Fibroblast of lung (primary cell): ENCODE results near the gene KIAA1549. TPM values are rescaled to one million over a fixed set of nuclear protein-coding genes. Genes with fewer than 3 reads are reported as not detected.

Source experiments
- DNase-seq, 2 donors: peaks; one replicate each; pipeline versions ENCODE4 v3.0.0 to v3.0.0-alpha.2; 2010; ENCODE audit warnings: low read depth in 2 of 2
- H2AFZ ChIP-seq: 2 replicates; pipeline ENCODE4 v1.5.1; 2012; ENCODE audit warnings: low read length, control low read depth, inconsistent platforms
- H3K27ac ChIP-seq: 2 replicates; pipeline ENCODE4 v1.5.1; 2011; ENCODE audit warnings: low read length, control low read depth; ENCODE audit not compliant: insufficient read depth
- H3K27me3 ChIP-seq: 2 replicates; pipeline ENCODE4 v1.5.1; 2011; ENCODE audit warnings: mild to moderate bottlenecking, low read length; ENCODE audit not compliant: control insufficient read depth, insufficient read depth
- H3K36me3 ChIP-seq: 2 replicates; pipeline ENCODE4 v1.5.1; 2011; ENCODE audit warnings: low read length; ENCODE audit not compliant: control insufficient read depth, insufficient read depth
- H3K4me1 ChIP-seq: 2 replicates; pipeline ENCODE4 v1.5.1; 2011; ENCODE audit warnings: low read length; ENCODE audit not compliant: control insufficient read depth, insufficient read depth; ENCODE audit errors: extremely low read depth
- H3K4me2 ChIP-seq: 2 replicates; pipeline ENCODE4 v1.5.1; 2011; ENCODE audit warnings: low read length, control low read depth; ENCODE audit not compliant: insufficient read depth; ENCODE audit errors: extremely low read depth
- H3K4me3 ChIP-seq, 4 experiments: fragments of 200-600 bp in 1 of 4; sonication (generic) in 1 of 4; replicated peaks in 1 of 4; 2 replicates each; pipeline ENCODE4 v1.5.1; 2011 to 2016; ENCODE audit warnings: low read length in 4 of 4, low read depth in 3 of 4, mild to moderate bottlenecking in 3 of 4, control low read depth in 2 of 4, inconsistent platforms in 1 of 4, mixed read lengths in 1 of 4; ENCODE audit not compliant: insufficient read depth in 1 of 4; ENCODE audit errors: control extremely low read depth in 1 of 4
- H3K79me2 ChIP-seq: 2 replicates; pipeline ENCODE4 v1.5.1; 2012; ENCODE audit warnings: mild to moderate bottlenecking, low read length, inconsistent platforms; ENCODE audit not compliant: control insufficient read depth, insufficient read depth
- H3K9ac ChIP-seq: 2 replicates; pipeline ENCODE4 v1.5.1; 2011; ENCODE audit warnings: mild to moderate bottlenecking, low read length, control low read depth; ENCODE audit not compliant: insufficient read depth
- H3K9me3 ChIP-seq: 2 replicates; pipeline ENCODE4 v1.5.1; 2012; ENCODE audit warnings: low read depth, low read length; ENCODE audit not compliant: control insufficient read depth, insufficient read depth
- H4K20me1 ChIP-seq: 2 replicates; pipeline ENCODE4 v1.5.1; 2011; ENCODE audit warnings: low read length; ENCODE audit not compliant: control insufficient read depth, insufficient read depth; ENCODE audit errors: extremely low read depth
- CTCF ChIP-seq, 2 donors: IDR thresholded peaks in 1 of 2; conservative IDR thresholded peaks in 1 of 2; 1 replicate in 1 of 2; 2 replicates in 1 of 2; pipeline ENCODE4 v1.5.1; 2011 to 2012; ENCODE audit warnings: low read length in 2 of 2, control low read depth in 1 of 2, inconsistent platforms in 1 of 2, low read depth in 1 of 2, mild to moderate bottlenecking in 1 of 2
- EZH2 ChIP-seq: IDR thresholded peaks from 2 replicates; pipeline ENCODE4 v1.5.1; 2012; ENCODE audit warnings: low read length, control low read depth, mild to moderate bottlenecking; ENCODE audit errors: missing control alignments
- polyA plus RNA-seq, 2 donors: library from polyadenylated mRNA; depleted of rRNA in 1 of 2; stranded (reverse) in 1 of 2; unstranded in 1 of 2; fragments of >200 nt; gene quantifications; 2 replicates each; pipeline ENCODE4 v1.2.1, GENCODE V29; 2011 to 2012; ENCODE audit warnings: missing spikeins in 1 of 2
- total RNA-seq: library from RNA; depleted of rRNA; stranded (reverse); fragments of >200 nt; gene quantifications from 2 replicates; pipeline ENCODE4 v1.2.1, GENCODE V29; 2014

Gene KIAA1549
- total and polyA plus RNA-seq, 2 donors (not counting 1 experiment from before 2014, with no cell fraction given) = 0.48 to 0.66 TPM

DNA sequence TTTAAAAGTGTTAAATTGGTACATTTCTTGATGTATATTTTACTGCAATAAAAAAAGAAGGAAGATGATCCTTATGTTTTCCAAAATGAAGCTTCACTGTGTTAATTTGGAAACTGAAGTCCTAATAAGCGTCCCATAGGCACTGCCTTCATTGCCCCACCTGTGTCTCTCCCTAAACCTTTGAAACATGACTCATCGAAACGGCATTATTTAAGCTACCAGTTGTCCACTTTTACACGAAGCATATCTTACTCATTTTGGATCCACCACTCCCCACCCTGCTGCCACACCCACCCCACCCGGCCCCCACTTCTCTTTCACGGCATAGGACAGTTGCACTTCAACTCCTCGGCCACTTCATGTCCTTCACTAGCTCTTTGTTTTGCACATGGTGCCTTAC, 85.5 kb downstream of the KIAA1549 start:
- Histone ChIP-seq H3K27ac (no peak overlapping the region), H3K79me2 (no peaks in the 10 kb centered on the region), H2AFZ (no peak overlapping the region), H4K20me1 (no peaks in the 10 kb centered on the region), H3K36me3 (no peaks in the 10 kb centered on the region), H3K4me1 (no peaks in the 10 kb centered on the region), H3K27me3 (no peaks in the 10 kb centered on the region), H3K4me3 (no peak overlapping the region), H3K9ac (no peak overlapping the region), H3K4me2 (no peak overlapping the region), H3K9me3 (no peaks in the 10 kb centered on the region)
- no peak for TF ChIP-seq EZH2
- TF ChIP-seq CTCF (conservative IDR thresholded peaks at IDR 0.05 in 1 of 2, IDR thresholded peaks at IDR 0.05 in 1 of 2; ENCODE audit: low read depth in 1 of 2, low read length in 2 of 2) = no peak
- no peak for DNase-seq

DNA sequence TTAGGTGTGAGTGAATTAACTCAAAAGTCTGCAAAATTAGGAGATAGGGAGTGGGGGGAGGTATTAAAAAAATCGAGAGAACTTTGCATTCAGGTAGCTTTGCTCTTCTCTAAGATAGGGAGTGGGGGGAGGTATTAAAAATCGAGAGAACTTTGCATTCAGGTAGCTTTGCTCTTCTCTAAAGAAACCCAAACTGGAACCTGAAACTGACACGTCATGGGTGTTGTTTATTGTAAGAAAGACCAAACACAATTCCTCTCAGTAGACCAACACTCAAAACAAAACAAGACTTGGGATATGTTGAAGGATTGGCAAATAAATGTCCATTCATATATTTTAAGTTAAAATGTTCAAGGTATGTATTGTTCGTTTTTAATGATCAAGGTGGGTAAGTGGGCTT, 87.9 kb downstream of the KIAA1549 start:
- no peaks in the 10 kb centered on the region for H3K4me1 ChIP-seq
- no peak overlapping the region for H3K27ac ChIP-seq
- TF ChIP-seq CTCF (conservative IDR thresholded peaks at IDR 0.05 in 1 of 2, IDR thresholded peaks at IDR 0.05 in 1 of 2; ENCODE audit: low read depth in 1 of 2, low read length in 2 of 2) (no peak), EZH2 (no peak)
- no peak overlapping the region for H3K4me3 ChIP-seq
- H3K27me3 ChIP-seq = no peaks in the 10 kb centered on the region
- H3K9ac ChIP-seq = no peak overlapping the region
- no peak for DNase-seq
- H2AFZ ChIP-seq = no peak overlapping the region
- H3K79me2 ChIP-seq = no peaks in the 10 kb centered on the region
- H3K9me3 ChIP-seq = no peaks in the 10 kb centered on the region
- no peak overlapping the region for H3K4me2 ChIP-seq
- H4K20me1 ChIP-seq = no peaks in the 10 kb centered on the region
- H3K36me3 ChIP-seq = no peaks in the 10 kb centered on the region

- no peak overlapping the region for H3K9ac ChIP-seq
- TF ChIP-seq CTCF (conservative IDR thresholded peaks at IDR 0.05 in 1 of 2, IDR thresholded peaks at IDR 0.05 in 1 of 2; ENCODE audit: low read depth in 1 of 2, low read length in 2 of 2) = no peak
- no peak for TF ChIP-seq EZH2
- no peaks in the 10 kb centered on the region for H3K9me3 ChIP-seq
- no peaks in the 10 kb centered on the region for H3K36me3 ChIP-seq
- no peak overlapping the region for H2AFZ ChIP-seq
- no peak overlapping the region for H3K4me2 ChIP-seq
- H3K79me2 ChIP-seq = no peaks in the 10 kb centered on the region
- H3K4me3 ChIP-seq = no peak overlapping the region
- DNase-seq = no peak
- no peak overlapping the region for H3K27ac ChIP-seq
- H3K27me3 ChIP-seq = no peaks in the 10 kb centered on the region
- H3K4me1 ChIP-seq = no peaks in the 10 kb centered on the region
- no peaks in the 10 kb centered on the region for H4K20me1 ChIP-seq
These were observed 88.4 kb downstream of the KIAA1549 start for GRCh38 chr7:138892812-138893211.
